Kasumi-1 (cell line): ENCODE measurements around the gene LIME1.

Experiments
- DNase-seq, 2 experiments: peaks; one replicate each; lab custom pipeline; 2025; lab: John Stamatoyannopoulos, UW

Gene LIME1, protein sequence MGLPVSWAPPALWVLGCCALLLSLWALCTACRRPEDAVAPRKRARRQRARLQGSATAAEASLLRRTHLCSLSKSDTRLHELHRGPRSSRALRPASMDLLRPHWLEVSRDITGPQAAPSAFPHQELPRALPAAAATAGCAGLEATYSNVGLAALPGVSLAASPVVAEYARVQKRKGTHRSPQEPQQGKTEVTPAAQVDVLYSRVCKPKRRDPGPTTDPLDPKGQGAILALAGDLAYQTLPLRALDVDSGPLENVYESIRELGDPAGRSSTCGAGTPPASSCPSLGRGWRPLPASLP

DNA sequence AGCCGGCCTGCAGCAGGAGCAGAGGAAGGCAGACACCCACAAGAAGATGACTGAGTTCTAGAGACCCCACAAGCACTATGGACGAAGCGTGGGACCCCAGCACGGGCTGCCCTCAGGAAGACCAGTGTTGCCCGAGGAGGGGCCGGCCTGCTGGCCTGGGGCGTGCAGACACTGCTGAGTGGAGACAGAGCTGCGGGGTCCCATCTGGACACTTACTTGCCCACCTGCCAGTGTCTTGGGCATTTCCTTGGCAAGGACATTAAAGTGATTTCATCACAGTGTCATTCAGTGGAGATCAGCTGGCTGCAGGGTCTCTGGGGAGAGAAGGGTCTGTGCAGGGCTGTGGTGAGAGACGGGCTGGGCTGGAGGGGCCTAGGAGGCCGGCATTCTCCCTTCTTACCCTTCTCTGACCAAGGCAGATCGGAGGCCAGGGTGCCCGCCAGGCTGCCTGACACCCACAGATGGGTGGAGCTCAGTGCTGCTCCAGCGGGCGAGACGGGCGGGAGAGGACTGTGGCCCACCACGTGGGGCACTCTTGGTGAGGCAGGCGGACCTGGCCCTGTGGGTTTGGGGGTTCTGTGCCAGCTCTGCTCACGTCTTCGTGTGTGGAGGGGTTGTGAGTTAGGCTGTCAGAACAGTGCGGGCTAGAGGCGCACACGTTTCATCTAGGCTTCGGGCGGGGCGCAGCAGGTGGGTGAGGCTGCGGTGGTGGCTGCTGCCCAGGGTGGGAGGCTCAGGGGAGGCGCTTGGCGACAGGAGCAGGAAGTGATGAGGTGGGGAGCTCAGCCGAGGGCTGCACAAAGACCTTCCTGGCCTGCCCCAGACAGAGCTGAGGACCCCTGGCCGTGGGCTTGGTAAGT is at the start of gene LIME1:
Gene LIME1, plus strand, starts transcription at position 806 of the 860 bp plus-strand sequence. CDS start 886 bp downstream, outside the sequence.
- DNase-seq = no peak

DNA sequence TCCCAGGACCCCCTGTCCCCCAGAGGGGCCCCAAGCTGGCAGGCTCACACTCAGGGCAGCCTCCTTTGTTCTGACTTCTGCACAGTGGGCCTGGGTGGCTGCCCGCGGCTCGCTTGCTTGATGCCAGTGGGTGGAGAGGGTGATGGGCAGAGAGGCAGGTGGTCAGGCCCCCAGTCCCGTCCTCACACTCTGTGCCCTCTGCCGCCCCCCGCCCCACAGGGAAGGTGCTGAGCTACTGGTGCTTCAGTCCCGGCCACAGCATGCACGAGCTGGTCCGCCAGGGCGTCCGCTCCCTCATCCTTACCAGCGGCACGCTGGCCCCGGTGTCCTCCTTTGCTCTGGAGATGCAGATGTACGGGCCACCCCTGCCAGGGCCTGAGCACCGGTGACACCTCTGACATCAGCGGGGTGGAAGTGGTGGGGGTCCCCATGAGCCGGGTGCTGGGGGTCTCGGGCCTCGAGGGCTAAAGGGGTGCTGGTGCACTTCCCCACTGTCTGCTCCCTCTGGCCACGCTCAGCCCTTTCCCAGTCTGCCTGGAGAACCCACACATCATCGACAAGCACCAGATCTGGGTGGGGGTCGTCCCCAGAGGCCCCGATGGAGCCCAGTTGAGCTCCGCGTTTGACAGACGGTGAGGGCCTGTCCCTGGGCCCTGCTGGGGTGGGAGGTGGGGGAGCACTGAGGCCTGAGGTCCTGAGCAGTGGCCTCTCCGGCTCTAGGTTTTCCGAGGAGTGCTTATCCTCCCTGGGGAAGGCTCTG is 48.9 kb upstream of the LIME1 start:
- DNase-seq = no peak

DNA sequence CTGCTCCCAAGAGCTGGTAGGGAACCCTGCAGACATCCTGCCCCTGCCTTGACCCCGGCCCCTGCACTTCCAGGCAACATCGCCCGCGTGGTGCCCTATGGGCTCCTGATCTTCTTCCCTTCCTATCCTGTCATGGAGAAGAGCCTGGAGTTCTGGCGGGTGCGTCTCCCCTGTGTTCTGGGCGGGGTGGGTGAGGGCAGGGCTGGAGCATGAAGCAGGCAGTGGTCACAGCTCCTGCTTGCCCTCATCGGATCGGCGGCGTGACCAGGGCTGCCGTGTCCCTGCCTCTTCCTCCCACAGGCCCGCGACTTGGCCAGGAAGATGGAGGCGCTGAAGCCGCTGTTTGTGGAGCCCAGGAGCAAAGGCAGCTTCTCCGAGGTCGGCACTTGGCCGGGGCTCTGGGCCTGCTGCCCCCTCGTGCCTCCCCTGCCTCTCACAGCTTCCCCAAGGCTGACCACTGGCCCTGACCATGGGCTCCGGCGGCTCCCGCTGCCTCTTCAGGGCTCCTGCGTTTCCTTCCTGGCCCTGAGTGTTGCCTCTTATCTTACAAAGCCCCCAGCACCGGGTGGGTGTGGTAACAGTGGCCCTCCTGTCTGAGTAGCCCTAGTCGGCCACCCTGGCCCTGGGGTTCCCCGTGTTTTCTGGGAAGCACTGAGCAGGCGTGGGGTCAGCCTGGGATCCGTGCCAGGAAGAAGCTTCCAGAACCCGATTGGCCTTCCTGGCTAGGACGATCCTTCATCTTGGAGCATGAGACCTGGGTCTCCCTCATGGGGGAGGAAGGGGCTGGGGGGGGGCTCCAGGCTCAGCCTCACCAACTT is 48.0 kb upstream of the LIME1 start:
- no peak for DNase-seq

DNA sequence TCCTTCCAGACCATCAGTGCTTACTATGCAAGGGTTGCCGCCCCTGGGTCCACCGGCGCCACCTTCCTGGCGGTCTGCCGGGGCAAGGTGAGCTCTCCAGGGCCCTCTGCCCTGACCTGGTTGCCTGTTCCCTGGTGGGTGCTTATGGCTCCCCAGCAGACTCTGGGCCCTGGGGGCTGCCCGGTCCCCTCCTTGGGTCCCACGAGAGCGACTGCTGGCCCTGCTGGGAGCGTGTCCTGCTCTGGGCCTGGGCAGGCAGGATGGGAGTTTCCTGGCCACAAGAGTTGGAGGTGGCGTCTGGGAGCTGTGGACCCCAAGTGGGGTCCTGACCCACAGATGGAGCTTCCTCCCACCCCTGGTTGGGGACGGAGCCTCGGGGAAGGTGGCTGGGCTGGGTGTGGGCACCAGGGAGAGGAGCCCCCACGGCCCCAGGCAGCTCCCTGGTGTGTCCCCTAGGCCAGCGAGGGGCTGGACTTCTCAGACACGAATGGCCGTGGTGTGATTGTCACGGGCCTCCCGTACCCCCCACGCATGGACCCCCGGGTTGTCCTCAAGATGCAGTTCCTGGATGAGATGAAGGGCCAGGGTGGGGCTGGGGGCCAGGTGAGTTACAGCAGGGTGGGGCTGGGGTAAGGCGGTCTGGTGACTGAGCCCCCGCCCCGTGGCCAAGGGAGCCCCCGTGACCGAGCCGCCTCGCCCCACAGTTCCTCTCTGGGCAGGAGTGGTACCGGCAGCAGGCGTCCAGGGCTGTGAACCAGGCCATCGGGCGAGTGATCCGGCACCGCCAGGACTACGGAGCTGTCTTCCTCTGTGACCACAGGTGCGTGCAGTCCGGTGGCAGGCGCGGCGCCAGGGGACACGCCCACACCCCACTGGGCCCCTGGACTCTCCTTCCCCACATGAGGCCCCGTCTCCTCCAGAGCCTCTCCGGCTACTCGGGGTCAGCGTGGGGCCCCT is 47.1 kb upstream of the LIME1 start:
- DNase-seq = no peak

DNA sequence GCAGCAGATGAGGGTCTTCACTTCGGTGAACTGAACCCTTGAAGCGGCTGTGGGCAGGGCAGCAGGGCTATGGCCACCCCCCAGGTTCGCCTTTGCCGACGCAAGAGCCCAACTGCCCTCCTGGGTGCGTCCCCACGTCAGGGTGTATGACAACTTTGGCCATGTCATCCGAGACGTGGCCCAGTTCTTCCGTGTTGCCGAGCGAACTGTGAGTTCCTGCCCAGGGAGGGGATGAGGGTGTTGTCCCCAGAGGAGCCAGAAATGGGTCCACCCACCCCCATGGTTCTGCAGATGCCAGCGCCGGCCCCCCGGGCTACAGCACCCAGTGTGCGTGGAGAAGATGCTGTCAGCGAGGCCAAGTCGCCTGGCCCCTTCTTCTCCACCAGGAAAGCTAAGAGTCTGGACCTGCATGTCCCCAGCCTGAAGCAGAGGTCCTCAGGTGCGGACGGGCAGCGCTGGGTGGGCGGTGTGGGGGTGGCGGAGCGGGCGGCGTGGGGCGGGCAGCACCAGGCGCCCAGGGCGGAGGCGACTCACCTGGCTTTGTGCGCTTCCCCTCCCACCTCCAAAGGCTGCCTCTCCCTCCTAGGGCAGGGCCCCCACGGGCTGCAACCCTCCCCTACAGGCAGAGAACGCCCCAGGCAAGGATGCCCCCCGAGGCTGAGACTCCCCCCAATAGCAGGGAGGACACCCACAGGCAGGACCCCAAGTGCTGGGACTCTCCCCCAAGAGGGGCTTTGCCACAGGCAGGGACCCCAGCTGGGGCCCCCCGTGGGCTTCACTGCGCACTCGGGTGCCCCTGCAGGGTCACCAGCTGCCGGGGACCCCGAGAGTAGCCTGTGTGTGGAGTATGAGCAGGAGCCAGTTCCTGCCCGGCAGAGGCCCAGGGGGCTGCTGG is 46.2 kb upstream of the LIME1 start:
- DNase-seq = no peak

DNA sequence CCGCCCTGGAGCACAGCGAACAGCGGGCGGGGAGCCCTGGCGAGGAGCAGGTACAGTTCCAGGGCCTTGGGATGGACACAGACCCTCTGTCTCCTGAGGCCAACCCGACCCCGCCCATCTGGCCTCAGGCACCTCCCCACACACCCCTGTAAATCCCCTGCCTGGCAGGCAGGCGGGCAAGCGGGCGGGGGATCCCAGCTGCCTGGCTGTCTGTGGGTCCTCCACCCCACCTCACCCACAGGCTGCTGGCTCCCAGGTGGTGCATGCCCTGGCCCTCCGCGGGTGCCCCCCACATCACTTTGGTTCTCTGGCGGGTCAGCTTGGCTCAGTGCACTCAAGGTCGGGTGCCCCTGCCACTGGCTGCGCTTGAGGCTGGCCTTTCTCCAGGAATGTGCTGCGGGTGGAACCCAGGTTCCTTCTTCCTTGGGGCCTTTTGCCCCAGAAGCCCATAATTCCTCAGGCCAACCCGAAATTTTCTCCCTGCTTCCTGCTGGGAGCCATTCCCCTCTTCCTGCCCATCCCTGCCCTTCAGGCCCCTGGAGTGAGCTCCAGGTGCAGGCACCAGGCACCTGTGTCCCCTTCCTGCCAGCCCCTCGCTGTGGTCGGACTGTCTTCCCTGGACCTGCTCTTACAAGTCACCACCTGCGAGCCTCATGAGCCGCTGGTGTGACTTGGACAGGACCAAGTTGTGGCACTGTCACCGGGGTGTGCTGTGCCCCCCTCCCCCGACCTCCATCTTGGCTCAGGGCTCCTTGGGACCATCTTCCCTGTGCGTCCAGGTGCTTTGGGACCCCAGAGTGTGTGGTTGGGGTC is 45.4 kb upstream of the LIME1 start:
- no peak for DNase-seq

DNA sequence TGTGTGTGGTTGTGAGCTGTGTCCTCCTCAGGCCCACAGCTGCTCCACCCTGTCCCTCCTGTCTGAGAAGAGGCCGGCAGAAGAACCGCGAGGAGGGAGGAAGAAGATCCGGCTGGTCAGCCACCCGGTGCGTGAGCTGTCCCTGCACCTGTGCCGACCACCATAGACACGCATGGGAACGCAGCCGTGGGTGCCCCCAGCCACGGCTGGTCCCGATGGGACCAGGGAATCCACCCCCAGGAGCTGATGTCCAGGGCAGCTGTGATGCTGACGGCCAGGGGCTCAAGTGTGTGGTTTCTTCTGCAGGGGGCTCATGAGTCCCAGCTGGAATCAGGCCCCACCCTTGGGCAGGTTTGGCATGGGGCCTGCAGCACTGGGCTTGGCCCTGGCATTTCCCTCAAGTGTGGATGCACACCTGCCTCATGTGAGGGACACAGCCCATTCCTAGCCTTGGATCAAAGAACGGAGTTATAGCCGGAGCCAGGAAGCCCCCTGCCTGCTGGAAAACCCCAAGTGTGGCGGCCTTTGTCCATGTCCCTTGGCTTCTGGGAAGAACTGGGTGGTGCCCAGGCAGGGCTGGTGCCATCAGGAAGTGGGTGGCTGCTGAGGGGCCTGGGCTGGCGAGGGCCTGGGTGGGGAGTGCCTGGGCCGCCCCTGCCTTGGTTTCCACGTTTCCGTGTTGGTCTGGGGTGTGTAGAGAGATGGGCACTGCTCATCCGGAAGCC is 44.6 kb upstream of the LIME1 start:
- no peak for DNase-seq

DNA sequence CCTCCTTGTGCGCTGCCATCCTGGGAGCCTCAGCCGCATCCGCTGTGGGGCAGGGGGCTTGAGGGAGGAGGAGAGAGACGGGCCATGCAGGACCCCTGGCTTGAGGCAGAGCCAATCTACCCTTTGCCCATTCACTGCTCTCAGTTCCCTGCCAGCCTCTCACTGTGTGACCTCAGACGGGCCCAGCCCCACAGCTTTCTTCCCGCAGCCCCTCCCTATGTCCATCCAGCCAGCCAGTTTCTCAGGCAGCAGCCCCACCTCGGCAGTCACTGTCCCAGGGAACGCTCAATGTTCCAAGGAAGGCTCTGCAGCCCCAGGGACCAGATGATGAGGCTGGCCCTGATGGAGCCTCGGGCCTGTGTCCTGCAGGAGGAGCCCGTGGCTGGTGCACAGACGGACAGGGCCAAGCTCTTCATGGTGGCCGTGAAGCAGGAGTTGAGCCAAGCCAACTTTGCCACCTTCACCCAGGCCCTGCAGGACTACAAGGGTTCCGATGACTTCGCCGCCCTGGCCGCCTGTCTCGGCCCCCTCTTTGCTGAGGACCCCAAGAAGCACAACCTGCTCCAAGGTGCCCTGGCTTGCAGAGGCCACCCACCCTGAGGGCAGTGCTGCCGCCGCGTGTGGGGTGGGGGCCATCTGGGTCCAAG is 43.9 kb upstream of the LIME1 start:
- no peak for DNase-seq

DNA sequence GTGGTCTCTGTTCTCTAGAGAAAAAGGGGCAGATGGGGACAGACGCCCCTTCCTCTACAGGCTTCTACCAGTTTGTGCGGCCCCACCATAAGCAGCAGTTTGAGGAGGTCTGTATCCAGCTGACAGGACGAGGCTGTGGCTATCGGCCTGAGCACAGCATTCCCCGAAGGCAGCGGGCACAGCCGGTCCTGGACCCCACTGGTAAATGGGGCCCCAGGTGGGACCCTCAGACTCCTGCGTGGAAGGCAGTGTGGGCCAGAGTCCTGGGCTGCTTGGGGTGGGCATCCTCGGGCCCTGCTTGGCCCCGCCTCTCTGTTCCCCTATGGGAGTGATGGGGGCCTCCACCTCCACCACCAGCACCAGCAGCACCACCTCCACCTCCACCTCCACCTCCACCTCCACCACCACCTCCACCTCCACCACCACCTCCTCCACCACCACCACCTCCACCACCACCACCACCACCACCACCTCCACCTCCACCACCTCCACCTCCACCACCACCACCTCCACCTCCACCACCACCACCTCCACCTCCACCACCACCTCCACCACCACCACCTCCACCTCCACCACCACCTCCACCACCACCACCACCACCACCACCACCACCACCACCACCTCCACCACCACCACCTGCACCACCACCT is 43.3 kb upstream of the LIME1 start:
- DNase-seq = no peak

DNA sequence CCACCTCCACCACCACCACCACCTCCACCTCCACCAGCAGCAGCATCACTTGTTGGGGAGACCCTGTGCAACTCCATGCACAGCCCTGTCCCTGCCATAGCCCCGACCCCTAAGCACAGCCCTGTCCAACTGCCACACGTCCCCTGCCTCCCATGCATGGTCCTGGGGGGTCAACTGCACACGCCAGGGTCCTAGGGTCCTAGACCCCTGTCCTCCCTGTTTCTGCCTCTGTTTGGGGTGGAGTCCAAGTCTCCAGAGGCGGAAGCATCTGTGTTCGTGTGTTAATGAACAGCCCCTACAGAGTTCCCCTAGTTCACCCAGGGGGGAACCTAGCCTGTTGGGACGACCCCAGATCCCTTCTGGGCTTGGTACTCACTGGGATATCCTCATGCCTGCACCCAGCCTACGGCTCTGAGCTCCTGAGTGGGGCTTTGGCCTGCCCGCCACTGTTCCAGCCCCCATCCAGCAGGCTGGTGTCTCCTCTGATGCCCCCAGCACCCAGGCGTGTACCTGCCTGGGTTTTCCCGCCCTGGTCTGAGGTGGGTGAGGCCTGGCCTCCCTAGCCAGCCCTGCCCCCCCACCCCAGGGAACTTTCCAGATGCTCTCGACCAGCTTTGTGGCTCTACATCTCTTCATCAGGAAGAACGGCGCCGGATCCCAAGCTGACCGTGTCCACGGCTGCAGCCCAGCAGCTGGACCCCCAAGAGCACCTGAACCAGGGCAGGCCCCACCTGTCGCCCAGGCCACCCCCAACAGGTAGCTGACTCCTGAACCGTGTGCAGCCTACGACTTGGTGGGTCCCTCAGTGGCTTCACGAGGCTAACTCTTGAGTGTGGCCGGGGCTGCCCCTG is 42.5 kb upstream of the LIME1 start:
- no peak for DNase-seq

DNA sequence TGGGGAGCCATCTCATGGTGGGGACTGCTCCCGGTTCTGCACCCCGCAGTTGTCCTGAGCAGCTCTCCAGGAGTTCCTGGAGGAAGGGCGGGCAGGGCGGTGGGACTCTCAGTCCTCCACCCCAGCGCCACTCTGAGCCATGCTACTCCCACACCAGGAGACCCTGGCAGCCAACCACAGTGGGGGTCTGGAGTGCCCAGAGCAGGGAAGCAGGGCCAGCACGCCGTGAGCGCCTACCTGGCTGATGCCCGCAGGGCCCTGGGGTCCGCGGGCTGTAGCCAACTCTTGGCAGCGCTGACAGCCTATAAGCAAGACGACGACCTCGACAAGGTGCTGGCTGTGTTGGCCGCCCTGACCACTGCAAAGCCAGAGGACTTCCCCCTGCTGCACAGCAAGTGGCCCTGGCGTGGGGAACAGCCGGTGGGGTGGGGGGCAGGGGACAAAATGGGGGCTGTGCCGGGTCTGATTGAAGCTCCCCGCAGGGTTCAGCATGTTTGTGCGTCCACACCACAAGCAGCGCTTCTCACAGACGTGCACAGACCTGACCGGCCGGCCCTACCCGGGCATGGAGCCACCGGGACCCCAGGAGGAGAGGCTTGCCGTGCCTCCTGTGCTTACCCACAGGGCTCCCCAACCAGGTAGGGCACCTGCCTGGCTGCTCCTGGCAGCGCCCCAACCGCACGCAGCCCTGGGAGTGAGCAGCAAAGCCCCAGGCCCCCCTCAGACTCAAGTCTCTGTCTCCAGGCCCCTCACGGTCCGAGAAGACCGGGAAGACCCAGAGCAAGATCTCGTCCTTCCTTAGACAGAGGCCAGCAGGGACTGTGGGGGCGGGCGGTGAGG is 41.7 kb upstream of the LIME1 start:
- no peak for DNase-seq

DNA sequence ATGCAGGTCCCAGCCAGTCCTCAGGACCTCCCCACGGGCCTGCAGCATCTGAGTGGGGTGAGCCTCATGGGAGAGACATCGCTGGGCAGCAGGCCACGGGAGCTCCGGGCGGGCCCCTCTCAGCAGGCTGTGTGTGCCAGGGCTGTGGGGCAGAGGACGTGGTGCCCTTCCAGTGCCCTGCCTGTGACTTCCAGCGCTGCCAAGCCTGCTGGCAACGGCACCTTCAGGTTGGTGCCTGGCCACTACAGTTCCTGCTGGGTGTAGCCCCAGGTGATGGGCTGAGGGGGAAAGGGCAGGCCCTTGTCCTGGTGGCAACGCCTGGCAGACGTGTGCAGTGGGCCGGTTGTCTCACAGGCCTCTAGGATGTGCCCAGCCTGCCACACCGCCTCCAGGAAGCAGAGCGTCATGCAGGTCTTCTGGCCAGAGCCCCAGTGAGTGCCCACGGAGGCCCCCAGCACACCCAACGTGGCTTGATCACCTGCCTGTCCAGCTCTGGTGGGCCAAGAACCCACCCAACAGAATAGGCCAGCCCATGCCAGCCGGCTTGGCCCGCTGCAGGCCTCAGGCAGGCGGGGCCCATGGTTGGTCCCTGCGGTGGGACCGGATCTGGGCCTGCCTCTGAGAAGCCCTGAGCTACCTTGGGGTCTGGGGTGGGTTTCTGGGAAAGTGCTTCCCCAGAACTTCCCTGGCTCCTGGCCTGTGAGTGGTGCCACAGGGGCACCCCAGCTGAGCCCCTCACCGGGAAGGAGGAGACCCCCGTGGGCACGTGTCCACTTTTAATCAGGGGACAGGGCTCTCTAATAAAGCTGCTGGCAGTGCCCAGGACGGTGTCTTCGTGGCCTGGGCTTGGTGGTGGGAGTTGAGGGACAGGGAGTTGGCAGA is 40.8 kb upstream of the LIME1 start:
- DNase-seq = no peak

DNA sequence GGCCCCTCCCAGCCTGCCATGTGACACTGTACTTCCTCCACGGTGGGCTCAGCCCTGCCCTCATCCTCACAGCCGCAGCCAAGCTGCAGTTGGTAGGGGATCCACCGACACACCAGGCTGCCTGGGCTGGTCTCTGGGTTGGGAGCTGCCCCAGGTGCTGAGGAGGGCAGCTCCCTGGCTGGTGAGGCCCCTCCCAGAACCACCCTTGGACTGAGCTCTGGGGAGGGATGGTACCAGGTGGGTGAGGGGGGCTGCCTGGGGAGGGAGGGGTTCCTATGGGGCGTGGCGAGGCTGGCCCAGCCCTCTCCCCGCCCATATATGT is 40.2 kb upstream of the LIME1 start:
- DNase-seq = no peak
